GM23338 (cell line): ENCODE measurements around the gene B4GALT3.

Source experiments
- EZH2 ChIP-seq: fragments of 200-600 bp; sonication (generic); IDR thresholded peaks from one replicate; pipeline ENCODE4 v1.8.0; 2017; ENCODE audit warnings: antibody characterized with exemption, mild to moderate bottlenecking, low read depth; ENCODE audit not compliant: unreplicated experiment
- POLR2AphosphoS5 ChIP-seq: IDR thresholded peaks from 2 replicates; pipeline ENCODE4 v1.6.1; 2016; ENCODE audit warnings: antibody characterized with exemption, low read depth
- REST ChIP-seq: IDR thresholded peaks from one replicate; pipeline ENCODE4 v1.6.1; 2018; ENCODE audit warnings: antibody characterized with exemption; ENCODE audit not compliant: unreplicated experiment

- no peak for TF ChIP-seq EZH2
- no peak for TF ChIP-seq REST
- TF ChIP-seq POLR2AphosphoS5 = no peak
These were observed 21.0 kb upstream of the B4GALT3 start for GRCh38 chr1:161198194-161198896.
